Stimulated activated CD4-positive, alpha-beta T cell treated with anti-CD3 and anti-CD28 coated beads, TNF-alpha, amount 100 ng/mL, for 1 hour (primary cell): ENCODE measurements around the gene KRTAP1-1.
"Not testable (repeated sequence)": the region's sequence is repeated elsewhere in the genome, so short reads cannot be mapped to it uniquely, and the experiment has no call there.

Experiments
- DNase-seq, 3 donors: peaks; one replicate each; pipeline ENCODE4 v3.0.0-alpha.2; 2020; ENCODE audit warnings: low read depth in 3 of 3, low spot score in 1 of 3

The KRTAP1-1 gene, protein sequence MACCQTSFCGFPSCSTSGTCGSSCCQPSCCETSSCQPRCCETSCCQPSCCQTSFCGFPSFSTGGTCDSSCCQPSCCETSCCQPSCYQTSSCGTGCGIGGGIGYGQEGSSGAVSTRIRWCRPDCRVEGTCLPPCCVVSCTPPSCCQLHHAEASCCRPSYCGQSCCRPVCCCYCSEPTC

DNA sequence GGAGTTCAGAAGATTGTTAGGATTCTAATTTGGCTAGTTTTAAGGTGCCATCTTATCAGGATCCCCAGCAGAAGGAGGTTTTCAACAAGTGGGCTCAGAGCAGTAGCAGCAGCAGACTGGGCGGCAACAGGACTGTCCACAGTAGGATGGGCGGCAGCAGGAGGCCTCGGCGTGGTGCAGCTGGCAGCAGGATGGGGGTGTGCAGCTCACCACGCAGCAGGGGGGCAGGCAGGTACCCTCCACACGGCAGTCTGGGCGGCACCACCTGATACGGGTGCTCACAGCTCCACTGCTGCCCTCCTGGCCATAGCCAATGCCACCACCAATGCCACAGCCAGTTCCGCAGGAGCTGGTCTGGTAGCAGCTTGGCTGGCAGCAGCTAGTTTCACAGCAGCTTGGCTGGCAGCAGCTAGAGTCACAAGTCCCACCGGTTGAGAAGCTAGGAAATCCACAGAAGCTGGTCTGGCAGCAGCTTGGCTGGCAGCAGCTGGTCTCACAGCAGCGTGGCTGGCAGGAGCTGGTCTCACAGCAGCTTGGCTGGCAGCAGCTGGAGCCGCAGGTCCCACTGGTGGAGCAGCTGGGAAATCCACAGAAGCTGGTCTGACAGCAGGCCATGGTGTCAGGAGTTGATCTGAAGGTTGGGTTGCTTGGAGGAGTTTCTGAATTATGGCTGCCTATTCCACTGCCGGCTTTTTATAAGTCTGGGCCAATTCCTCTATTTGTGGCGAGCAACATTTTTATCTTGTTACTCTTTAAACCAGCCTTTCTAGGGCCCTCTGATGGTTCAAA, at the start of gene KRTAP1-1:
Gene KRTAP1-1 (minus strand): TSS at position 668 of the 789 bp plus-strand sequence. CDS start 53 bp downstream, at position 615.
- not testable (repeated sequence) for DNase-seq

DNA sequence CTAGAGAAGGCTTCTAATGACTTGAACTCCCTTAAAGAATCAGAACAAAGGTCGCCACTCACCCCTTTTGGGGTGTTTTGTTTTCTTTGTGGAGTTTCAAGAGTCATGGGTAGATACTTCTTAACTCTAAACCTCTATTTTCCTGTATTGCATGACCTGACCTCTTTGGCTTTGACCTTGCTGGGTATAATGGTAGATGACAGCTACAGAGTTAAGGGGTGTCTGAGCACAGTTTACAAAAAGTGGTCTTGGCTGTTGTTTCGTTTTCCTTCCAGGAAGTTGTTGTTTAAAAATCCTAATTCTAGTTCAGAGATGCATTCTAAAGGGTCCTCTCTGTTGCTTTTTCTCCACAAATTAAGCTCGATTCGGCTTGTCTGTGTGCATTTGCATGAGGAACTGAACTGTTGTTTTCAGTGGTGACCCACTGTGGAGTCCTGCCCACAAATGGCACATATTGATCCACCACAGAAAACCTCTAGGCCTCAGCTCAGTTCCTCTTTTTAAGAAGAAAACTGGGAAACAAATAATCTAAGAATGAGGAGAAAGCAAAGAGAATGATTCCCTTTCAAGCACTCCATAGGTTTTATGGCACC, 47.6 kb upstream of the KRTAP1-1 start:
- not testable (repeated sequence) for DNase-seq

DNA sequence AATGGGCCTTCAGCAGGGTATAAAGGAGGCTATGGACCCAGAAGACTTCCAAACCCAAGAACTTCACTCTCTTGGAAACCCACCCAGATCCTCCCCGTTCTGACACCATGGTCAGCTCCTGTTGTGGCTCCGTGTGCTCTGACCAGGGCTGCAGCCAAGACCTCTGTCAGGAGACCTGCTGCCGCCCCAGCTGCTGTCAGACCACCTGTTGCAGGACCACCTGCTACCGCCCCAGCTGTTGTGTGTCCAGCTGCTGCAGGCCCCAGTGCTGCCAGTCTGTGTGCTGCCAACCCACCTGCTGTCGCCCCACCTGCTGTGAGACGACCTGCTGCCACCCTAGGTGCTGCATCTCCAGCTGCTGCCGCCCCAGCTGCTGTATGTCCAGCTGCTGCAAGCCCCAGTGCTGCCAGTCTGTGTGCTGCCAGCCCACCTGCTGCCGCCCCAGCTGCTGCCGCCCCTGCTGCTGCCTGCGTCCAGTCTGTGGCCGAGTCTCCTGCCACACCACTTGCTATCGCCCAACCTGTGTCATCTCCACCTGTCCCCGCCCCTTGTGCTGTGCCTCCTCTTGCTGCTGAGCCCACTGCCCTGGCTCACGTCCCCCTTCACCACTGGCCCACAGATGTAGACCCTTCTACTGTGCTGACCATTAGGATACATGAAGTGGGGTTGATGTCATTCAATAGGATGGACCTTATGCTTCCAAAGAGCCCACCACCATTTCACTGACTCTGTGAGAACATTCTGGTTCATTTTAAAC, 43.0 kb upstream of the KRTAP1-1 start, which contains the start of gene KRTAP4-7:
Gene KRTAP4-7 (plus strand): TSS at position 51 of the 757 bp plus-strand sequence. CDS start 57 bp downstream, at position 108.
- not testable (repeated sequence) for DNase-seq

DNA sequence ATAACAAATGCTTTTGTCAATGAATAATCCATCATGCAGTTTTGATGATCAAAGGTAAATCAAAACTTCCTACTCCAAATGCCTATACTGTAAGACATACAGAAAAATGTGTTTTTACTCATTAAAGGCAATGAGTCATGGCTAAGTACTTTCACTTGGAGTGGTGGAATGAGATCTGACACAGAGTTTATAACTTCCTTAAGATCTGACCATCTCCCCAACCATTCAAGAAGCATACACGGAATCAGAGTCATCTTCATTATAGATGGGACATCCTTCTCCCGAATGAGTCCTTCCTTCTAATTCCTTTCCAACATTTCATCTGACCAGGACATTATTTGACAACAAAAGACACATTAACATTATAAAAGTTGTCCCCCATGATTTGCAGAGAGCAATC, 42.2 kb upstream of the KRTAP1-1 start:
- DNase-seq, result not testable (repeated sequence)

DNA sequence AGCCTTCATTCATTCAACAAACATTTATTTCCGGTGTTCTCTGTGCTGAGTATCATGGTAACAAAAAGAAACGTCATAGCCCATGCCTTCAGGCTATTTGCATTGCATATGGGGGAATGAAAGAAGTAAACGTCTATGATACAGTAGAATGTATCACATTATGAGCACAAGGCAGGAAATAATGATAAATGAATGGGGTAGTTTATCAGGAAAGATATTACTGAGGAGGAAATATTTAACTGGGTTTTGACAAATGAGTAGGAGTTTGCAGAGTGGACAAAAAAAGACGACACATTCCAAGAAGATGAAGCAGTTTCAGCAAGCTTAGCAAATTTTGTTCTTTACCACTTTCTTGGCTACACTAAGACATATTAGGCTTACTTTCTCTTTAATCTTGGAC, 41.4 kb upstream of the KRTAP1-1 start:
- DNase-seq, result no peak

DNA sequence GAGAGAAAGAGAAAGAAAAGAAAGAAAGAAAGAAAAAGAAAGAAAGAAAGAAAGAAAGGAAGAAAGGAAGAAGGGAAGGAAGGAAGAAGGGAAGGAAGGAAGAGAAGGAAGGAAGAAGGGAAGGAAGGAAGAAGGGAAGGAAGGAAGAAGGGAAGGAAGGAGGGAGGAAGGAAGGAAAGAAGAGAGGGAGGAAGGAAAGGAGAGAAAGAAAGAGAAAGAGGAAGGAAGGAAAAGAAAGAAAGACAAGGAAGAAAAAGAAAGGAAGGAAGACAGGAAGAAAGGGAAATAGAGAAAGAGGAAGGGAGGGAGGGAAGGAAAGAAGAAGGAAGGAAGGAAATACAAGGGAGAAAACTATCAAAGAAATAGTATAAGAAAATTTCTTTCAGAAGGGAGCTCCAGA, 35.5 kb upstream of the KRTAP1-1 start:
- DNase-seq, result no peak

DNA sequence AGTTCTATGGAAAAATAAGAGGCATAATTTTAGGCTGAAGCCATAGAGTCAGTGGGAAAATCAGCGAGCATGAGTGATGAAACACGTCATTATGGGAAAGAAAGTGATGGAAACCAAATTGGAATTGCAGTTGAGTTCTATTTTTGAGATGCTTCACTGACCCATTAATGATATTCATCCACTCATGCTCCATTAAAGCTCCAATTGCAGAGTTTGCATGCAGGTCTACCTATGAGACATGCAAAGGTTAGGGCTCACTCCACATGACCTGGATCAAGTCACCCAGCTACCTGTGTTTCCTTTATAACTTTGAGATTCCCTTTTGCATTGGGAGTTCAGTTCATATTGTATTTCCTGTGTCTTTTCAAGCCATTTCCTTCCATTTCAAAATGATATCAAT, 32.4 kb upstream of the KRTAP1-1 start:
- DNase-seq, result no peak

DNA sequence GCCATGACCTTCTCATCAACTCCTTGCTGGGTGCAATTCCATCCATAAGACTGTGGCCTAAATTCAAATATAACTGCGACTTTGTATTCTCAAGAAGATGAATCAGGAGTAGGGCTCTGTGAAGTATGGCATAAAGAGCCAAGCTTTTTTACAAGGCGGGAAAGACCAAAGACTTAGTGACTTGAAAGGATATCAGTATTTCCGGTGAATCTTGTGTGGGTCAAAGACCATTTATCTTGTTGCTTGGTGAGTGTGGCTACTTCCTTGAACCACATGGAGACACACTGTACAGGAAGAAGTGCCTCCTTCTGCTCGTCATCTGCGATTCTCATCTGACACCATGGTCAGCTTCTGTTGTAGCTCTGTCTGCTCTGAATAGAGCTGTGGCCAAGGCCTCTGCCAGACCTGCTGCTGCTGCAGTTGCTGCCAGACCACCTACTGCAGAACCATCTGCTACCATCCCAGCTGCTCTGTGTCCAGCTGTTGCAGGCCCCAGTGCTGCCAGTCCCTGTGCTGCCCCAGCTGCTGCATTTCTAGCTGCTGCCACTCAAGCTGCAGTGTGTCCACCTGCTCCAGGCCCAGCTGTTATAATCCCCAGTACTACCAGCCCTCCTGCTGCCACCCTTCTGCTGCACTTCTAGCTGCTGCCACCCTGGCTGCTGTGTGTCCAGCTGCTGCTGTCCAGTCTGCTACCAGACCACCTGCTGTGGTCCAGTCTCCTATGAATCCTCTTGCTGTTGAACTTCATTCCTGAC, 30.5 kb upstream of the KRTAP1-1 start:
- DNase-seq, result no peak

DNA sequence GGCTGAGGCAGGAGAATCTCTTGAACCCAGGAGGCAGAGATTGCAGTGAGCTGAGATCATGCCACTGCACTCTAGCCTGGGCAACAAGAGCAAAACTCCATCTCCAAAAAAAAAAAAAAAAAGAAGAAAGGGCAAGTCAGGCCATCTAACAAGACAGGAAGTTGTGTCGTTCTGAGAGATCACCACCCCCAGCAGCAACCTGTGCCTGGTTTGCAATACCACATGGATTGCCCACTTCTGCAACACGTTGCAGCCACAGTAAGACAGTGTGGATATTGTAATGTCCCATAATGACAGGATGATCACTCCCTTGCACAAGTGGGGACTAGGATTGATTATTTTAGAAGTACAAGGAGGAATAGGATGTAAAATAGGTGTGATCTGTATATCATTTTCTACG, 27.8 kb upstream of the KRTAP1-1 start:
- DNase-seq, result no peak

DNA sequence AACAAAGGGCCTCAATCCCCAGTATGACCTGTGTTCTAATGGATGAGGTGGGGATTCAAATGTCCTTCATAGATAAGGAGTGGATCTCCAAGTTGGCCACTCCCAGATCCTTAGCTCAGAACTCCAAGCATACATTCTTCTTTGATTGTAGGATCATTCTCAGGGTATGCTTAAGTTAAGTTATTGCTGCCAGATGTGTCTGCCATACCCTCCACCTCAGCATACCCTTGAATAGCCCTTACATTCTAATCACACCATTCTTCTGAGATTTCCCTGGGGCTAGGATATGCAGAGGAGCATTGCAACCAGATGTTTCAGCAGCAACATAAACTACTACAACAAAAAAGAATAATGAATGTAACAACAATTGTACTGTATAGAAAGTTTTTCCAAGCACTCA, 26.0 kb upstream of the KRTAP1-1 start:
- DNase-seq, result no peak

DNA sequence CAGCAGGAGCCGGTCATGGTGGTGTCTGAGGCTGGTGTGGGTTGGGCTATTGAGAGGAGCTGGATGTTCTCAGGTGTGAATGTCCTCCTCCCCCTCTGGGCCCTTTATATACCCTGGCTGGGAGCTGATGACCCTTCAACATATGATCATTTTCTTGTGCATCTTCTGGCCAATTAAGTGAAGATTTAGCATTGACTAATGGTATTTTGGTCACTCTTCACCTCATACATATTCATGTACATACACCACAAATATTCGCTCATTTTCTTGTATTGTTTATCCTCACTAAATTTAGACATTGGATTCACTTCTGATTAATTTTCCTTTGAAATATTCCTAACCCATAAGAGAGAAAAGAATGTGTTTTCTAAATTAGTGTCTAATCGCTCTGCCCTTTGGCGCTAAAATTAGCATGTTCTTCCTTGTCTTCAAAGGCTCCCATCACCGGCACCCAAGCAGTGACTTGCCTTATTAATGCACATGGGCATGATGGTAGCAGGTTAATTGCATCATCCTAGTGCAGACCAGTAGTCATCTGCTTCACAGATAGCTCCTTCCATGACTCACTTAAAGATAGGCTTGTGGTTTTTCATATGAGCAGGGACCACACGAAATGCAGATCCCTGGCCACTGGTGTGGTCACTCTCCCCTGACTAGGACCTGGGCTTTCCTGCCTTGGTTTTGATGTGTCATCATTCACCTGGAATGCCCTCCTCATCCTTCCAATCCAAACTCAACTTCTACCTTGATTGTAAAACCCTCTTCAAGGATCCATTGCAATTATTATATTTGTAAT, 24.8 kb upstream of the KRTAP1-1 start, which contains the start of gene KRTAP2-4:
Gene KRTAP2-4 (minus strand): TSS at position 51 of the 796 bp plus-strand sequence. CDS start 34 bp downstream, at position 17.
- no peak for DNase-seq

DNA sequence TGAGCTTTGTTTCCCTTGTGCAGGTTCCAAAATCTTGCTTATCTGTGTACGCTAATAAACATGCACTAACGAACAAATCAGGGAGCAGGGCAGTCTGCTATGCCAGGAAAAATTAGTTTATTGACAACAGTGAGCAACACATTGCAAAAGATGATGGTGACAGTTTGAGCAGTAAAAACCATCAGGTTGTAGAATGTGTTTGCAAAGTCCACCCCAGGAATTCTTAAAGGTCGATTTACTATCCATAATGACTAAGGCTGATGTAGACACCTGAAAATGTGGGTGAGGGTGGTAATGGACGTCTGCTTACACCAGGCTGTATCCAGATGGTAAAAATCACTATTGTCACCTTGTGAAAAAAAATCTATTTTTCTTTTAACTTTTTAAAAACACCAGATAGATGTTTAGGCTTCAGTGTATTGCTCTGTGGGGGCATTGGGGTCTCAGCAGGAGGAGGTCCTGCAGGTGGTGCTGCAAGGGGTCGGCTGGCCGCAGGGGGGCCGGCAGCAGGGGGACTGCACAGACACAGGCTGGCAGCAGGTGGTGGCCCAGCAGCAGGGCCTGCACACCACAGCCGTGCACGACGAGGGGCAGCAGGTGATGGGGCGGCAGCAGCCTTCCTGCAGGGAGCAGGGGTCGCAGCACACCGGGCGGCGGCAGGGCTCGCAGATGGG, 23.9 kb upstream of the KRTAP1-1 start:
- not testable (repeated sequence) for DNase-seq

DNA sequence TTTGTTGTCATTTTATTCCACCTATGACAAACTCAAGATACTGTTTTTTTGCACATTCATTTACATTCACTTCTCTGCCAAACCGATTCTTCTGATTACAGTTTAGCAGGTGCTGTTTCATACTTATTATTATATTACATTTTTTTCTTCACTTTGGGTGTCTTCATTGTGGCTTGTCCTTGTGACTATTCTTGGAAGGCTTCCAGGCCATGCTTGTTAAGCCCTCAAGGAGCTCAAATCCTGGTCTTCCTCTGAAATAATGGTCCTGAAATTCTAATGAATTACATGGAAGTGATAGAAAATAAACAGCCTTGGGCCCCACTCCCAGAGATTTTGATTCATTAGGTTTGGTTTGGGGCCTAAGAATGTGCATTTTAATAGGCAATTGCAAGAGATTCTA, 23.1 kb upstream of the KRTAP1-1 start:
- no peak for DNase-seq

DNA sequence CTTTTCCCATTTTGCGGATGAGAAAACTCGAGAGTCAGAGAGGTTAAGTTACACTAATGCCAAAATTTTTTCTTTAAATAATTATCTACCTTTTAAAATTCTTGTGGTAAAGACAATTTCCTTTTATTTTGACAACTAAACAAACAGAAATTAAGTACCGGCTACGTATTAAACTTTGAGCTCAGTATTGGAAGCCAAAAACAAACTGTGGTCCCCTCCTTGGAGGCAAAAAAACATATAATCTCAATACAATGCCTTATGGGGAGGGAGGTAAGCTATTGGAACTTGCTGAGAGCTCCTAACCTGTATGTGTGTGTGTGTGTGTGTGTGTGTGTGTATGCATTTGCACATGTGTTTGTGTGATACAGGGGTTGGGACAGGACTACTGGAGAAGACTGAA, 22.2 kb upstream of the KRTAP1-1 start:
- no peak for DNase-seq

DNA sequence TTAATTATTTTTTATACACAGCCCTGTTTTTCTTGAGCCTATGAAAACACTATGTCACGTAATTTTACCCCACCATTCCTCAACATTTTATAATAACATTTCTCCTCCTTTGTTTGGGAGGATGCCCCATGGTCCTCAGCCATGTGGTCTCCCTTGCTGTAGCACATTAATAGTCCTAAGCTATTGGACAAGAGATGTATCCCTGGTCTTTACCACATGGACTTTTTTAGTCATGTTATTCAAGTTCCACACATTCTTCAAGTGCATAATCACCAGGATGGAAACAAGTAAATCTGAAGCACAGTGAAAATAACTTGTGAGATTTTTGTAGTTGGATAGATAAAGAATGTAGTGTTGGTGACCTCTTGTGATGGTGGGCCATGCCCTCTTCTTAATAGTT, 20.7 kb upstream of the KRTAP1-1 start:
- DNase-seq, result no peak

DNA sequence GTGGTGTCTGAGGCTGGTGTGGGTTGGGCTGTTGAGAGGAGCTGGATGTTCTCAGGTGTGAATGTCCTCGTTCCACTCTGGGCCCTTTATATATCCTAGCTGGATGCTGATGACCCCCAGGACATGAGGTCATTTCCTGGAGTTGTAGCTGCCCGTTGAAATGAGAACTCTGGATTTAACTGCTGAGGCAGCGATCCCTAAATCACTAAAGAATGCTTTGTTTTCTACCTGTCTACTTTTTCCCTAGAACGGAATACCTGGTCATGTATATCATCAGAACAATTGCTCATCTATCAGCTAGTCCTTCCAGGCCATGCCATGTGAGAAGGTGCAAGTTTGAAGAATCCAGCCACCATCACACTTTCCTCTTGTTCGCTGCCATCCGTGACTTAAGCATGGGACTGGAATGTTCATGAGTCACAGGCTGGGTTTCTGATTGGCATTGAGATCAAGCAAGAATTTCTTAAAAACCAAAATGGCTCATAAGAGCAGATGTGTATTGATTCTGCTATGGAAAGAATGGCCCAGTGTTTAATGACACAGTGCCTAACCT, 18.9 kb upstream of the KRTAP1-1 start, which contains the start of gene KRTAP2-3:
Gene KRTAP2-3 (minus strand): TSS at position 63 of the 553 bp plus-strand sequence. CDS start 64 bp downstream, outside the sequence.
- no peak for DNase-seq

DNA sequence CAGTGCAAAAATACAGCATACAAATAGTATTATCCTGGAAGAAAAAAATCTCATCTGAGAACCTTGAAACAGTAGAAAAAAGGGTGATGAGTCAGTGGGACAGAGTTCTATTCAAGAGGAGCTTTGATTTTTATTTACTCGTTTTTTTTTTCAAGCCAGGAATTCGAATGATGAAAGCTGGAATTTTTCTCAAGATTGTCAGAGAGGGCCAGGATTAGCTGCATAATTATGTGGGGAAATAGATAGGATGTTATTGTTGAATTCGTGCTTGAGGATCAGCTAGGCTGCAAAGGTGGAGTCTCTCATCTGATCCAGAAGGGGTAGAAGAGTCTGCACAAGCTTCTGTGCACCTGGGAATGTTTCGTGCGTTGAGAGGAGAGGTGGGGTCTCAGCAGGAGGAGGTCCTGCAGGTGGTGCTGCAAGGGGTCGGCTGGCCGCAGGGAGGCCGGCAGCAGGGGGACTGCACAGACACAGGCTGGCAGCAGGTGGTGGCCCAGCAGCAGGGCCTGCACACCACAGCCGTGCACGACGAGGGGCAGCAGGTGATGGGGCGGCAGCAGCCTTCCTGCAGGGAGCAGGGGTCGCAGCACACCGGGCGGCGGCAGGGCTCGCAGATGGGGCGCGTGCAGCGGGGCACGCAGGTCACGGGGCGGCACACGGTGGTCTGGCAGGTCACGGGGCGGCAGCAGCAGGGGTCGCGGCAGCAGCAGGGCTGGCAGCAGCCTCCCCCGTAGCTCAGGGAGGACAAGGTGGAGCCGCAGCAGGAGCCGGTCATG, 18.2 kb upstream of the KRTAP1-1 start:
- DNase-seq, result not testable (repeated sequence)

DNA sequence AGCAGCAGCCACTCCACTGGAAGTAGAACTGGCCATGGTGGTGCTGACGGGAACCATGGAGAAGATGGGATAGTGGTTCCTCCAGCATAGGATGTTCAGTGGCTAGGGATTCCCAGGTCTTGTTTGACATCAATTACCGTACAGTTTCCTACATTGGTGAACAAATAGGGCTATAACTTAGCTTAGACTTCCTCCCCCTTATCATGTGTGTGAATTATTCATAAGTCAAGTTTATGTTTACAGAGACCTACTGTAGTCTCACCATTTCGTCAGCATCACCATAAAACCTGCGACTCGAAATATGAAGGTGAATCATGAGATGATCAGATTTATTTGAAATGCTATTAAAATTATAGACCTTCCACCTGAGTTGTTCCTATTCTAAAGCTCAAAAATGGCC, 17.5 kb upstream of the KRTAP1-1 start:
- no peak for DNase-seq
